Activated B cell treated with CpG ODN at 0.5 μM for 24 hours (primary cell): ENCODE data around the gene ATRN. TPM values are rescaled to one million over a fixed set of nuclear protein-coding genes. Genes with fewer than 3 reads are reported as not detected.

ENCODE experiments used
- ATAC-seq: fragments of 200-7000 bp; cut with Tn5 transposase; one replicate; pipeline ENCODE4 v1.10.0; 2021; ENCODE audit warnings: low read depth, mild to moderate bottlenecking, moderate library complexity
- CTCF ChIA-PET: fragments of 350-600 bp; sonication (Branson Sonifier 250); formaldehyde crosslinking; loops from one replicate; lab custom pipeline; 2021; ENCODE audit warnings: antibody characterized with exemption; lab: Charles Lee
- POLR2A ChIA-PET: fragments of 350-600 bp; sonication (Branson Sonifier 250); formaldehyde crosslinking; loops from one replicate; lab custom pipeline; 2021; ENCODE audit warnings: antibody characterized with exemption; lab: Charles Lee
- DNase-seq: peaks from one replicate; pipeline ENCODE4 v3.0.0; 2022
- H3K27ac Mint-ChIP-seq: one replicate; pipeline ENCODE4 v1.8.0; 2020; ENCODE audit warnings: mixed read lengths
- H3K27me3 Mint-ChIP-seq: one replicate; pipeline ENCODE4 v1.8.0; 2021; ENCODE audit warnings: mixed read lengths
- H3K36me3 Mint-ChIP-seq: one replicate; pipeline ENCODE4 v1.8.0; 2021; ENCODE audit warnings: low read depth, mixed read lengths
- H3K4me1 Mint-ChIP-seq: one replicate; pipeline ENCODE4 v1.8.0; 2021; ENCODE audit warnings: mixed read lengths
- H3K4me3 Mint-ChIP-seq: one replicate; pipeline ENCODE4 v1.8.0; 2020; ENCODE audit warnings: mild to moderate bottlenecking, mixed read lengths
- H3K9me3 Mint-ChIP-seq: one replicate; pipeline ENCODE4 v1.8.0; 2020; ENCODE audit warnings: mixed read lengths
- intact Hi-C: fragments of 100-400 bp; cut with micrococcal nuclease; formaldehyde crosslinking; loops from one replicate; pipeline ENCODE4 v1.15.1; 2024
- total RNA-seq: library from RNA; stranded (reverse); gene quantifications from 2 replicates; pipeline ENCODE4 v1.2.3, GENCODE V29; 2022
- TF ChIP-seq, protein P1 (sequence below): fragments of 200-600 bp; IDR thresholded peaks from one replicate; pipeline ENCODE4 v1.8.0; 2022; ENCODE audit warnings: antibody characterized with exemption, mild to moderate bottlenecking

The ATRN gene
- total RNA-seq, 1 donor from 2014 or later: 13.0 TPM

DNA sequence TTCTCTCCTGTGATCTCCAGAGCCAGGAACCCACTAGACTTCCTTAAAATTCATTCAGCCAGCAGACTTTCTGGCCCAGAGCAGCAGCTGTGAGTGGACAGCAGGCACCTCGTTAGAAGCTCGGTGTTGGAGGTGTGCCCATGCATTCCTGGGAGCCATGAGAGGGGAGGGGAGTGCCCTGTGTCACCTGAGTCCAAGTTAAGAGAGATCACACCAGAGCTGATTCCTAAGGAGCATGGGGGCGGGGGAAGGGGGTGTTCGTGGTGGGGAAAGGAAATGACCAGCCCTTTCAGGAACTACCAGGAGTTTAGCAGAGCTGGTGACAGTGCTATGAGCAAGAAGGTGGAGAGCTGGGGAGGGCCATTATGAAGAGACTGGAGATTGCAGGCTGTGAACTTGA is 145.4 kb downstream of the ATRN start:
- peaks cover 25% of the 10 kb centered on the region for H3K36me3 Mint-ChIP-seq
- H3K27ac Mint-ChIP-seq: no peak overlapping the region
- no peak overlapping the region for H3K4me3 Mint-ChIP-seq

DNA sequence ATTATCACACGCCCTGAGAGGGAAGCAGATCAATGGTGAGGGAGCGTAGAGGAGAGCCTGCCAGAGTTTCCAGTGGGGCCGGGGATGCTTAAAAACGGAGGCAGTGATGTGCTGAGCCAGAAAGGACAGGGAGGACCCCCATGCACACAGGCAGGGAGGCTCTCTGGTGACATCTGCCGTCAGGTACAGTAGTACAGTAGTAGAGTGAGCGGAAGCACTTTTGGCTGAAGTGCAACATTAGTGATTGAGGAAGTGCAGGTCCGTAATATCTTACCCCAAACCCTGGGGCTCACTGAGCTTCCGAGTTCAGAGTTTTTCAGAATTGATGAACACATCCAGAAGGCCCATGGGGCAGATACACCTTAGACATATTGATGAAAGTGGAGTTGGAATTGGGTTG is 150.3 kb downstream of the ATRN start:
- Mint-ChIP-seq H3K4me3 (no peak overlapping the region), H3K36me3 (peaks cover 26% of the 10 kb centered on the region), H3K27me3 (no peaks in the 10 kb centered on the region), H3K27ac (no peak overlapping the region), H3K4me1 (no peaks in the 10 kb centered on the region), H3K9me3 (no peaks in the 10 kb centered on the region)
- ATAC-seq: no peak
- TF ChIP-seq, protein P1, sequence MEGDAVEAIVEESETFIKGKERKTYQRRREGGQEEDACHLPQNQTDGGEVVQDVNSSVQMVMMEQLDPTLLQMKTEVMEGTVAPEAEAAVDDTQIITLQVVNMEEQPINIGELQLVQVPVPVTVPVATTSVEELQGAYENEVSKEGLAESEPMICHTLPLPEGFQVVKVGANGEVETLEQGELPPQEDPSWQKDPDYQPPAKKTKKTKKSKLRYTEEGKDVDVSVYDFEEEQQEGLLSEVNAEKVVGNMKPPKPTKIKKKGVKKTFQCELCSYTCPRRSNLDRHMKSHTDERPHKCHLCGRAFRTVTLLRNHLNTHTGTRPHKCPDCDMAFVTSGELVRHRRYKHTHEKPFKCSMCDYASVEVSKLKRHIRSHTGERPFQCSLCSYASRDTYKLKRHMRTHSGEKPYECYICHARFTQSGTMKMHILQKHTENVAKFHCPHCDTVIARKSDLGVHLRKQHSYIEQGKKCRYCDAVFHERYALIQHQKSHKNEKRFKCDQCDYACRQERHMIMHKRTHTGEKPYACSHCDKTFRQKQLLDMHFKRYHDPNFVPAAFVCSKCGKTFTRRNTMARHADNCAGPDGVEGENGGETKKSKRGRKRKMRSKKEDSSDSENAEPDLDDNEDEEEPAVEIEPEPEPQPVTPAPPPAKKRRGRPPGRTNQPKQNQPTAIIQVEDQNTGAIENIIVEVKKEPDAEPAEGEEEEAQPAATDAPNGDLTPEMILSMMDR: no peak
- DNase-seq: no peak
- ChIA-PET POLR2A (no interaction called here), CTCF (no interaction called here)
- intact Hi-C loops: no loop called here

More for the DNA sequence above, 145.4 kb downstream of the ATRN start:
- no peak for DNase-seq
- POLR2A ChIA-PET: no interaction called here
- intact Hi-C loops: no loop called here
- no peak for ATAC-seq
- no peaks in the 10 kb centered on the region for H3K9me3 Mint-ChIP-seq
- TF ChIP-seq, protein P1: no peak
- peaks cover 3% of the 10 kb centered on the region for H3K4me1 Mint-ChIP-seq
- H3K27me3 Mint-ChIP-seq: no peaks in the 10 kb centered on the region
- CTCF ChIA-PET: no interaction called here

DNA sequence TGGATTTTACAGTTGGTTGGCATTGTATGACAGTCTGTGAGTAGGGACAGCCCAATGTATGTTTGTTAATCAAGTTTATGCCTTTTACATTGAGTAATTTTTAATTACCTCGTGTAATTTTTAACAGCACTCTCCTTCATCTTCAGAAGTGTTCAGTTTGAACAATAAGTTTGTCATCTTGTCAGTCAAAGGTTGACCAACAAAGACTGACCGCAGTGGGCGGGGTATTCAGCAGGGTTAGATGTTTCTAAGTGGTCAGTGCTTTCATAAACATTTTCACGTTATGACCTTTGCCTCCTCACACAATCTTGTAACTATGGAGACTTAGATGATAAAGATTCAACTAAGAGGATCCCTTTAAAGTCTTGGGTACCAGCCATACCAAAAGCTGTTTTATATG is 151.6 kb downstream of the ATRN start:
- CTCF ChIA-PET: no interaction called here
- Mint-ChIP-seq H3K27ac (no peak overlapping the region), H3K36me3 (peaks cover 24% of the 10 kb centered on the region), H3K27me3 (no peaks in the 10 kb centered on the region), H3K4me1 (no peaks in the 10 kb centered on the region), H3K9me3 (no peaks in the 10 kb centered on the region), H3K4me3 (no peak overlapping the region)
- POLR2A ChIA-PET: no interaction called here
- DNase-seq (no peak), ATAC-seq (no peak)
- intact Hi-C loops: no loop called here
- TF ChIP-seq, protein P1: no peak

DNA sequence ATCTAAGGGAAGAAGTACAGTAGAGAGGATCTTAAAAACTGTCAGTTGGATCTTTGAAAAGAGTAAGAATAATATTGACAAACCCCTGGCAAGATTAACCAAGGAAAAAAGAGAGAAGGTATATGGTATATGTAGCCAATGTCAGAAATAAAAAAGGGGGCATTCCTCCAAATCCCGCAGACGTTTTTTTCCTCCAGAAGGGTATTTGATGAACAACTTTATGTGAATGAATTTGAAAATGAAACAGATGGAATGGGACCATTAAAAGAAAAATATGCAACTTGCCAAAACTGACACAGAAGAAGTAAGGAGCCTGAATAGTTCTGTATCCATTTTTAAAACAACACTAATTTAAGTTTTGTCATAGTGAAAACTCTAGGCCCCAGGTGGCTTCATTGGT is 156.7 kb downstream of the ATRN start:
- no peak overlapping the region for H3K27ac Mint-ChIP-seq
- no peak overlapping the region for H3K4me3 Mint-ChIP-seq
- TF ChIP-seq, protein P1: no peak
- no peaks in the 10 kb centered on the region for H3K4me1 Mint-ChIP-seq
- ChIA-PET POLR2A (no interaction called here), CTCF (no interaction called here)
- no peaks in the 10 kb centered on the region for H3K9me3 Mint-ChIP-seq
- no peak for DNase-seq
- no peaks in the 10 kb centered on the region for H3K27me3 Mint-ChIP-seq
- peaks cover 43% of the 10 kb centered on the region for H3K36me3 Mint-ChIP-seq
- no peak for ATAC-seq
- intact Hi-C loops: no loop called here

DNA sequence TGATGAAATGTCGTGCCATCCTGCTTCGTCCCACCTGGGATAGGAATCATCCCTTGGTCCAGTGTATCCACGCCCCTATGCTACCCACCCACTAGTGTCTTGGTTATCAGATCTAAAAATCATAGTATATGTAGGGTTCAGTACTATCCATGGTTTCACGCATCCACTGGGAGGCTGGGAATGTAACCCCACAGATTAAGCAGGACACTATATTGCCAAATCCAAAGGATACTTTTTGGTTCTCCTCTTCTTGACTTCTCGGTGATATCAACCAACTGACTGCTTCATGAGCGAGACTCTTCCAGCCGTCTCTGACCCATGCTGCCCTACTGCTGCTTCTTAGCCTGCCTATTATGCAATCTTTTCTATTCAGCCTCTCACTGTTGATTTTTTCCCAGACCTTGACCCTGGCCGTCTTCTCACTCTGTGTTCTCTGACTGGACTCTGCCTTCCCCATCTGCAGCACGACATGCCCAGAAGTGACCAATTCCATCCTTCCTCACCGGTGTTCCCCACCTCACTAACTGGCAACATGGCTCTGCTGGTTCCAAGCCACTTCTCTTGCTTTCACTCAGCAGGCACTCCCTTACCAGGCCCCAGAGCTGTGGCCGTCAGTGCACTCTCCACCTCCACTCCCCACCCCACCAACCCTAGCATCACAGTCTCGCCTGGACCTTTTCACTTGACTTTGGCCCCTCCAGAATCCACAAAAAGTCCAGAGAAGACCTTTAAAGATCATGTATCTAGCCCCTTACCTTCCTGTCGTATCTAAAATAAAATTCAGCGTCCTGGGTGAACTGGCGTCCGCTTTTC is 157.9 kb downstream of the ATRN start:
- DNase-seq (no peak), ATAC-seq (no peak)
- no peak overlapping the region for H3K4me3 Mint-ChIP-seq
- H3K9me3 Mint-ChIP-seq: no peaks in the 10 kb centered on the region
- H3K27ac Mint-ChIP-seq: no peak overlapping the region
- ChIA-PET CTCF (no interaction called here), POLR2A (no interaction called here)
- intact Hi-C loops: no loop called here
- H3K27me3 Mint-ChIP-seq: no peaks in the 10 kb centered on the region
- TF ChIP-seq, protein P1: no peak
- no peaks in the 10 kb centered on the region for H3K4me1 Mint-ChIP-seq
- peaks cover 45% of the 10 kb centered on the region for H3K36me3 Mint-ChIP-seq
